ENCODE data around the gene LRRC23. TPM values are rescaled to one million over a fixed set of nuclear protein-coding genes. Genes with fewer than 3 reads are reported as not detected.

Gene LRRC23
- total RNA-seq, 1 donor from 2014 or later, result 11.6 TPM

DNA sequence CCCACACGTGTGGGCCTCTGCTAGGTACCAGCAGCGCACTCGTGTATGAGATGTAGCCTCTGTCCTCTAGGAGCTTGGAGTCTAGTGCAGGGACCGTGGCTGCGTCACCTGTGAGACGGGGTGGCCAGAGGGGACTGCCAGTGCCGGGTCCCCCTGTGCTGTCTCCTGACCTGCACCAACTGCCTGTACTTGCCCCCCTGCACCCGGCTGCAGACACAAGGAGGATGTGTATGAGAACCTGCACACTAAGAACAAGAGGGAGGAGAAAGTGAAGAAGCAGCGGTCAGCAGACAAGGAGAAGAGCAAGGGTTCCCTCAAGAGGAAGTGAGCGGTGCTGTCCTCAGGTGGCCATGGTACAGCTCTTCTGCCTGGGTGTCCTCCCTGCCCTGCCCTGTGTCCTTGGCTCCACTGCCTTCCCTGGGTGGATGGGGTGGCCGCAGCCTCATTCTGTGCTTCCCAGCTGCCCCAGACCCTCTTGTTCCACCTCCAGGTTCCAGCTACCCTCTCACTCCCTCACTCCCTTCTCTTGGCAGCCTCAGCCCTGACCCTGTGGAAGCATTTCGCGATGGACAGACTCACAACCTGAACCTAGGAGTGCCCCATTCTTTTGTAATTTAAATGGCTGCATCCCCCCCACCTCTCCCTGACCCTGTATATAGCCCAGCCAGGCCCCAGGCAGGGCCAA is 56.1 kb downstream of the LRRC23 start:
- peak overlapping the region; percentile 86 for H3K27ac ChIP-seq (replicated peaks)
- H3K4me1 ChIP-seq, result peaks cover 68% of the 10 kb centered on the region

DNA sequence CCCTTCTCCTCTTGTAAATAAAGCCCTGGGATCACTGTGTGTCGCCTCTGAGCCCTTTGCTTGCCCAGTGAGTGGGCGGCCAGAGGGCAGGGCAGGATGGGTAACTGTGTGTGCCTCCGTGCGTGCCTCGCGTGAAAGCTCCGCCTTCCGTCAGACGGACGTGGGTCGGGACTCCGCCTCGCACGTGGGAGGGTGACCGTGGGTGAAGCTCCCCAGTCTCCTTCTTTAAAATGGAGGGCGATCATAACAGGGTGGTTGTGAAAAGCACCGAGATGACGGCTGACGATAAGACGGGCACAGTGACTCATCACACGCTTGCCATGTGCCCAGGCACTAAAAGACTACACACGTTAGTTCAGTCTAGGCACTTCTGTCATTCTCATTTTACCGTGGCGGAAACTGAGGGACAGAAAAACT is 56.7 kb downstream of the LRRC23 start:
- H3K4me1 ChIP-seq, result peaks cover 68% of the 10 kb centered on the region
- H3K9me3 ChIP-seq (replicated peaks), result no peaks in the 10 kb centered on the region
- peak; percentile 60 for DNase-seq
- peaks cover 12% of the 10 kb centered on the region for H3K36me3 ChIP-seq
- H3K27me3 ChIP-seq (ENCODE audit: low read depth), result no peaks in the 10 kb centered on the region
- TF ChIP-seq, protein P1, sequence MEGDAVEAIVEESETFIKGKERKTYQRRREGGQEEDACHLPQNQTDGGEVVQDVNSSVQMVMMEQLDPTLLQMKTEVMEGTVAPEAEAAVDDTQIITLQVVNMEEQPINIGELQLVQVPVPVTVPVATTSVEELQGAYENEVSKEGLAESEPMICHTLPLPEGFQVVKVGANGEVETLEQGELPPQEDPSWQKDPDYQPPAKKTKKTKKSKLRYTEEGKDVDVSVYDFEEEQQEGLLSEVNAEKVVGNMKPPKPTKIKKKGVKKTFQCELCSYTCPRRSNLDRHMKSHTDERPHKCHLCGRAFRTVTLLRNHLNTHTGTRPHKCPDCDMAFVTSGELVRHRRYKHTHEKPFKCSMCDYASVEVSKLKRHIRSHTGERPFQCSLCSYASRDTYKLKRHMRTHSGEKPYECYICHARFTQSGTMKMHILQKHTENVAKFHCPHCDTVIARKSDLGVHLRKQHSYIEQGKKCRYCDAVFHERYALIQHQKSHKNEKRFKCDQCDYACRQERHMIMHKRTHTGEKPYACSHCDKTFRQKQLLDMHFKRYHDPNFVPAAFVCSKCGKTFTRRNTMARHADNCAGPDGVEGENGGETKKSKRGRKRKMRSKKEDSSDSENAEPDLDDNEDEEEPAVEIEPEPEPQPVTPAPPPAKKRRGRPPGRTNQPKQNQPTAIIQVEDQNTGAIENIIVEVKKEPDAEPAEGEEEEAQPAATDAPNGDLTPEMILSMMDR (IDR thresholded peaks at IDR 0.05; ENCODE audit: borderline replicate concordance), result no peak
- peak overlapping the region; percentile 38 for H3K4me3 ChIP-seq
- intact Hi-C loops (cut with micrococcal nuclease), result loop anchor here (10.0 kb wide), 1 partner anchor 54 kb away; the partner anchor contains the start of gene LPCAT3
- peak overlapping the region; percentile 86 for H3K27ac ChIP-seq (replicated peaks)

More for the DNA sequence above, 56.1 kb downstream of the LRRC23 start:
- H3K27me3 ChIP-seq (ENCODE audit: low read depth), result no peaks in the 10 kb centered on the region
- no peaks in the 10 kb centered on the region for H3K9me3 ChIP-seq (replicated peaks)
- TF ChIP-seq, protein P1 (IDR thresholded peaks at IDR 0.05; ENCODE audit: borderline replicate concordance), result no peak
- peak; percentile 14 for DNase-seq
- peak overlapping the region; percentile 38 for H3K4me3 ChIP-seq
- intact Hi-C loops (cut with micrococcal nuclease), result loop anchor here (10.0 kb wide), 1 partner anchor 54 kb away; the partner anchor contains the start of gene LPCAT3
- peaks cover 6% of the 10 kb centered on the region for H3K36me3 ChIP-seq

DNA sequence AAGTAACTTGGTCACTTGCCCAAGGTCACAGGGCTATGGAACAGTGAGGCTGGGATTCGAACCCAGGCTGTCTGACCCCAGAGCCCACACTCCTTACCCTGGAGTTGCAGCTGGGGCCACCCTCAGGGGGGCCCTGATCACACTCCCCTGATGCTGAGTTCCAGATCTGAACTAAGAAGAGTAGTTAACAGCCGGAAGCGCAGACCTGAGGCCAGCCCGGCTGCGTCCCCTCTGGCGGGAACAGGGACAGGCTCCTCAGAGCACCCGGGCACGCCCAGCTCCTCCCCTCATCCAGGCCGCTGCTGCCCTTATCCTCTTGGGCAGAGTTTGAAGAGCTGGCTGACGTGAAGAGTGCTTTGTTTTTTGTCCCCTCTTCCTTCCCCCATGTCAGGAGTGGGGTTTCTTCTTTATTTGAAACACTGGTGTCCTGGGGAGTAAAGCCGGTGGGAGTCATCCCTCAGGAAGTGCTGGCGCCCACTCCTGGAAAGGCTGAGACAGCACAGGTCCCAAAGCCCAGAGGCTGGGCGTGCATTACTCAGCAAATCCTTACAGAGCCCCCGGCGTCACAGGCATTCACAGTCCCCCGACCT is 57.2 kb downstream of the LRRC23 start:
- Histone ChIP-seq H3K4me1 (peaks cover 68% of the 10 kb centered on the region), H3K9me3 (replicated peaks) (no peaks in the 10 kb centered on the region), H3K27me3 (ENCODE audit: low read depth) (no peaks in the 10 kb centered on the region), H3K27ac (replicated peaks) (peak overlapping the region; percentile 86), H3K36me3 (peaks cover 17% of the 10 kb centered on the region), H3K4me3 (peak overlapping the region; percentile 38)
- intact Hi-C loops (cut with micrococcal nuclease), result loop anchor here (10.0 kb wide), 1 partner anchor 53 kb away; the partner anchor contains the start of gene LPCAT3
- TF ChIP-seq, protein P1 (IDR thresholded peaks at IDR 0.05; ENCODE audit: borderline replicate concordance), result peak; percentile 52
- peak; percentile 53 for DNase-seq

DNA sequence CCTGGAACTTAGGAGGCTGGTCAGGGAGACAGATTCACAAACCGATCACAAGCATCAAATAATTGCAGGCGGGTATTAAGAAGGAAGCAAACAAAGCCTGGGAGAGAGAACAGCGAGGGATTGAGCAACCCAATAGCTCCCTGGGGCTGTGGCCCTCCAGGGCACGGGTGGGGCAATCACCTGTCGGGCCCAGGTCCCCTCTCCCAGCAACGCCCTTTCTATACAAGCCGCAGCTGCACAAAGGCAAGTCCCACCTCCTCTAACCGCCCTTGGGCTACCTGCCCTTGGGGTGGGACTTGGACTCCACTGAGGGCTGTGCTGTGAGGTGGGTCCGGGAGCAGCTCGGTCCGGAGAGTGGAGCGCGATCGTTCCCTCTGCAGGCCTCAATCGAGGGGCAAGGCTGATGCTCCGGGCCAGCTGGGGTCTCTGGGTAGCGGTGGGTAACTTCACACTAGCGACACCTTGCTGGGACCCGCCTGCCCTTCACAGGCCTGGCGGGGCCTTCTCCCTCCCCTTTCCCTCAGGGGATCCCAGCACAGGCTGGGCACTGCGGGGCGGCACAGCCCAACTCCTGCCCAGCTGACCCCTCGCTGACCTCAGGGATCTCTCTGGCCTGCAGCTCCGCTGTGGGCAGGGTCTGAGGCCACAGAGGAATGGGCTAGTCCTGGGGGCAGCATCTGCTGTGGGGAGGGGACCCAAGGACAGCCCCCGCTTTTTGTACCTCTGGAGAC is 57.8 kb downstream of the LRRC23 start:
- Histone ChIP-seq H3K36me3 (peaks cover 23% of the 10 kb centered on the region), H3K27me3 (ENCODE audit: low read depth) (no peaks in the 10 kb centered on the region), H3K9me3 (replicated peaks) (no peaks in the 10 kb centered on the region), H3K27ac (replicated peaks) (peak overlapping the region; percentile 86), H3K4me3 (peak overlapping the region; percentile 38), H3K4me1 (peaks cover 68% of the 10 kb centered on the region)
- intact Hi-C loops (cut with micrococcal nuclease), result loop anchor here (10.0 kb wide), 1 partner anchor 52 kb away; the partner anchor contains the start of gene LPCAT3
- peak; percentile 13 for DNase-seq
- TF ChIP-seq, protein P1 (IDR thresholded peaks at IDR 0.05; ENCODE audit: borderline replicate concordance), result no peak

DNA sequence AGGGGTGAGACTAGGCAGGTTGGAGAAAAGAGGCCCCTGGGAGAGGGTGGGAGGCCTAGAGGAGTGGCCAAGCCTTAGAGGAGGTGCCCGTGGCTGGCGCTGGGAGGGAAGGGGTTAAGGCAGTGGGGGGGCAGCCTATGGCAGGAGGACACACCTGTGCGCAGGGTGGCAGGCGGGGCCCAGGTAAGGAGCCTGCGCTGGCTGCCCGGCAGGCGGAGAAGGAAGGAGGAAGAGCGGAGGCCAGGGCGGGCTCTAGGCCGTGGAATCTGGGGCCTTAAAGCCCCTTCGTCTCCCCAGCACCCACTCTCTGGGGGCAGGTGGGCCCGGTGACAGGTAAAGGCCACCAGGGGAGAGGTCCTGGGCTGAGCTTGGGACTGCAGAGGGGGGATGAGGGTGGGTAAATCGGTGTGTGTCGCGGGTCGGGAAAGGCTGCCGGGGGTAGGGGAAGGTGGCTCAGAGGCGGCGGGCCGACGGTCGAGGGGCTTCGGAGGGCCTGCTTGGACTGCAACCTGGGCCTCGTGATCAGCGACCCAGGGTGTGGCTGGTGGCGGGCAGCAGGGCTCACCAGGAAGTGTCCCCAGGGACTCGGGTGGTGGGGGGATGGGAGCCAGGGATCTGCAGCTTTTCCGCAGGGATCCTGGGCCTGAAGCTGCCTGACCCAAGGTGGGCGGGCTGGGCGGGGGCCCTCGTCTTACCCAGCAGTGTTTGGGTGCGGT is 58.6 kb downstream of the LRRC23 start:
- Histone ChIP-seq H3K36me3 (peaks cover 30% of the 10 kb centered on the region), H3K9me3 (replicated peaks) (no peaks in the 10 kb centered on the region), H3K27ac (replicated peaks) (peak overlapping the region; percentile 86), H3K27me3 (ENCODE audit: low read depth) (no peaks in the 10 kb centered on the region), H3K4me3 (no peak overlapping the region), H3K4me1 (peaks cover 71% of the 10 kb centered on the region)
- intact Hi-C loops (cut with micrococcal nuclease), result loop anchor here (10.0 kb wide), 1 partner anchor 52 kb away; the partner anchor contains the start of gene LPCAT3
- peak; percentile 17 for DNase-seq
- TF ChIP-seq, protein P1 (IDR thresholded peaks at IDR 0.05; ENCODE audit: borderline replicate concordance), result no peak

Measured in left ventricle myocardium inferior (tissue), 1 donor.